Transverse colon (tissue), 4 donors: Measurements from ENCODE around the gene ATXN10. TPM values are rescaled to one million over a fixed set of nuclear protein-coding genes. Genes with fewer than 3 reads are reported as not detected.

Experiments used
- DNase-seq: peaks from one replicate; pipeline ENCODE4 v3.0.0-alpha.2; 2019
- H3K27ac ChIP-seq, 4 donors: fragments of 200-600 bp; sonication (generic); 2 replicates each; pipeline ENCODE4 v1.5.1; 2016 to 2018; ENCODE audit warnings: inconsistent platforms in 4 of 4
- H3K27me3 ChIP-seq: fragments of 200-600 bp; sonication (generic); 2 replicates; pipeline ENCODE4 v1.5.1; 2017; ENCODE audit warnings: inconsistent platforms
- H3K36me3 ChIP-seq, 4 donors: fragments of 200-600 bp; sonication (generic); 2 replicates each; pipeline ENCODE4 v1.5.1; 2017 to 2019; ENCODE audit warnings: inconsistent platforms in 4 of 4
- H3K4me1 ChIP-seq, 4 donors: fragments of 200-600 bp; sonication (generic); 2 replicates each; pipeline ENCODE4 v1.5.1; 2017 to 2020; ENCODE audit warnings: inconsistent platforms in 4 of 4
- H3K4me3 ChIP-seq, 4 donors: fragments of 200-600 bp; sonication (generic); 1 replicate in 1 of 4; 2 replicates in 3 of 4; pipeline versions ENCODE4 v1.5.1 to v1.6.1; 2017 to 2019; ENCODE audit warnings: inconsistent platforms in 4 of 4
- H3K9me3 ChIP-seq, 2 donors: fragments of 200-600 bp; sonication (generic); 2 replicates each; pipeline ENCODE4 v1.5.1; 2017 to 2019; ENCODE audit warnings: inconsistent platforms in 2 of 2
- CTCF ChIP-seq, 5 experiments: fragments of 200-600 bp in 3 of 5; fragments of 450-650 bp in 2 of 5; sonication (generic) in 3 of 5; IDR thresholded peaks; 1 replicate in 2 of 5; 2 replicates in 3 of 5; pipeline ENCODE4 v1.5.1; 2016 to 2017; ENCODE audit warnings: antibody characterized with exemption in 5 of 5, inconsistent platforms in 3 of 5, mild to moderate bottlenecking in 2 of 5, moderate library complexity in 1 of 5
- EP300 ChIP-seq: sonication (generic); formaldehyde crosslinking; IDR thresholded peaks from one replicate; pipeline ENCODE4 v1.6.1; 2017; ENCODE audit warnings: antibody characterized with exemption, low read depth
- POLR2A ChIP-seq: fragments of 450-650 bp; IDR thresholded peaks from one replicate; pipeline ENCODE4 v1.6.1; 2016; ENCODE audit warnings: antibody characterized with exemption, mild to moderate bottlenecking, moderate library complexity
- POLR2AphosphoS5 ChIP-seq, 3 donors: sonication (generic); formaldehyde crosslinking; IDR thresholded peaks; one replicate each; pipeline ENCODE4 v1.6.1; 2016; ENCODE audit warnings: antibody characterized with exemption in 3 of 3
- WGBS, 2 donors: methylation state at CpG; one replicate each; pipeline ENCODE4 v1.1.5; 2018; ENCODE audit warnings: low coverage in 1 of 2; 5-methylcytosine and 5-hydroxymethylcytosine counted together
- in situ Hi-C, 4 donors: fragments of 200-750 bp; cut with MboI; loops; one replicate each; pipeline versions ENCODE4 v1.15.0 to v1.15.1; 2017; ENCODE audit warnings: low sequenced_read_pairs in 3 of 4, low pct_ligation_motif_present in 1 of 4, low pct_unique_long_range_greater_than_20kb in 1 of 4
- intact Hi-C: fragments of 100-400 bp; cut with DNase I; formaldehyde crosslinking; loops from one replicate; pipeline ENCODE4 v1.15.1; 2023; ENCODE audit warnings: low total_unique reads
- total RNA-seq, 4 donors: library from RNA; depleted of rRNA; stranded (reverse); fragments of >200 nt; gene quantifications; one replicate each; pipeline ENCODE4 v1.1.0, GENCODE V29; 2016

The ATXN10 gene
- total RNA-seq, 4 donors from 2014 or later: 27.3 to 88.3 (median 47.8) TPM

- intact Hi-C loops: no loop called here
- Histone ChIP-seq H3K4me3 (no peak overlapping the region), H3K27me3 (peaks cover 41% of the 10 kb centered on the region), H3K27ac (no peak overlapping the region), H3K9me3 (no peaks in the 10 kb centered on the region), H3K4me1 (peaks cover 0 to 12% (median 5%) of the 10 kb centered on the region in 4 donors), H3K36me3 (no peaks in the 10 kb centered on the region)
- in situ Hi-C loops: loop anchor here in 2 of 4 donors (10.0 kb wide), 2 partner anchors 66 to 344 kb away; no protein-coding TSS in a partner anchor
- WGBS, 2 donors: 72% methylated on average over 7 of the region's 7 CpGs; no CpG with 5 or more reads in 1 of the 2 donors
- no peak for DNase-seq
- TF ChIP-seq CTCF (IDR thresholded peaks at IDR 0.05) (no peak), EP300 (no peak), POLR2AphosphoS5 (IDR thresholded peaks at IDR 0.05) (no peak), POLR2A (no peak)
Observed at GRCh38 chr22:45640291-45640940, 31.2 kb upstream of the ATXN10 start.

GRCh38 chr22:45640941-45641621, 30.6 kb upstream of the ATXN10 start:
- no peaks in the 10 kb centered on the region for H3K9me3 ChIP-seq
- no peak overlapping the region for H3K4me3 ChIP-seq
- TF ChIP-seq EP300 (no peak), POLR2A (no peak), POLR2AphosphoS5 (IDR thresholded peaks at IDR 0.05) (no peak), CTCF (IDR thresholded peaks at IDR 0.05) (no peak)
- intact Hi-C loops: no loop called here
- 92% methylated on average over 19 of the region's 24 CpGs; no CpG with 5 or more reads in 1 of the 2 donors for WGBS, 2 donors
- DNase-seq: no peak
- H3K27ac ChIP-seq: no peak overlapping the region
- peaks cover 47% of the 10 kb centered on the region for H3K27me3 ChIP-seq
- in situ Hi-C loops: loop anchor here in 2 of 4 donors (10.0 kb wide), 2 partner anchors 66 to 344 kb away; no protein-coding TSS in a partner anchor
- H3K36me3 ChIP-seq: no peaks in the 10 kb centered on the region
- H3K4me1 ChIP-seq: peaks cover 0 to 18% (median 8%) of the 10 kb centered on the region in 4 donors

DNA sequence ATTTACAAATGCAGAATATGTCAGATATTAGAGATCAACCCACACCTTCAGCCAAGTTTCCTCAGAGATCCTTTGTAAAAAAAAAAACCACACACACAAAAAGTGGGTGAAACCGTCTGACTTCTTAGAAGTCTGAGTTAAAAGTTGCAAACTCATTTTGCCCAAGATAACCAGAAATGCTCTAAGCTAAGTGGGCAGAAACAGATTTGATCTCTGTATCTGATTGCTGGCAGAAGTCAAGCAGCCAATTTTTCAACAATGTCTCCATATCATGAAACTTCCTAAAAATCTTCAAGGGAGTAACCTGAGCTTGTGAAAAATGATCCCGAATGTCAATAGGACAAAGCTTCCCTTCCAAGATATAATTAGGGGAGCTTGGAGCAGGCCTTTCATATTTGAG, 28.6 kb upstream of the ATXN10 start:
- H3K4me1 ChIP-seq: peaks cover 0 to 18% (median 8%) of the 10 kb centered on the region in 4 donors
- H3K4me3 ChIP-seq: no peak overlapping the region
- no peak overlapping the region for H3K27ac ChIP-seq
- peaks cover 47% of the 10 kb centered on the region for H3K27me3 ChIP-seq
- TF ChIP-seq POLR2AphosphoS5 (IDR thresholded peaks at IDR 0.05) (no peak), EP300 (no peak), POLR2A (no peak), CTCF (IDR thresholded peaks at IDR 0.05) (no peak)
- in situ Hi-C loops: loop anchor here in 2 of 4 donors (10.0 kb wide), 2 partner anchors 68 to 342 kb away; no protein-coding TSS in a partner anchor
- DNase-seq: no peak
- H3K36me3 ChIP-seq: no peaks in the 10 kb centered on the region
- no peaks in the 10 kb centered on the region for H3K9me3 ChIP-seq
- WGBS, 2 donors: 53 to 57% methylated on average over 2 of the region's 2 CpGs
- intact Hi-C loops: no loop called here

DNA sequence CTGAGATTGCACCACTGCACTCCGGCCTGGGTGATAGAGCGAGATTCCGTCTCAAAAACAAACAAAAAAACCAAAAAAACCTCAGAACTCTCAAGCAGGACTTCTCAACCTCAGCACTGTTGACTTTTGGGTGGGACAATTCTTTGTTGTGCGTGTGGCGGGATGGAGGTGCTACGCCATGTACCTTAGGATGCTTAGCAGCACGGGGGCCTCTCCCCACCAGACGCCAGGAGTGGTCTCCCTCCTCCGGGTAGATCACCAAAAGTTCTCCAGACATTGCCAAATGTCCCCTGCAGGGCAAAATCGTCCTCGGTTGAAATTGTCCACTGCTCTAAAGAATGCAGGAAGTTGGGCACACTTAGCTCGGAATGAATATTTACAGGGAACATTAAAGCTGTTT, 26.9 kb upstream of the ATXN10 start:
- intact Hi-C loops (no loop called here), in situ Hi-C loops (loop anchor here in 3 of 4 donors (5.0 to 10.0 kb wide), 3 partner anchors 70 to 340 kb away; no protein-coding TSS in a partner anchor)
- TF ChIP-seq CTCF (IDR thresholded peaks at IDR 0.05) (no peak), EP300 (no peak), POLR2AphosphoS5 (IDR thresholded peaks at IDR 0.05) (no peak), POLR2A (no peak)
- H3K9me3 ChIP-seq: no peaks in the 10 kb centered on the region
- H3K27ac ChIP-seq: no peak overlapping the region
- no peak overlapping the region for H3K4me3 ChIP-seq
- no peaks in the 10 kb centered on the region for H3K36me3 ChIP-seq
- DNase-seq: no peak
- peaks cover 48% of the 10 kb centered on the region for H3K27me3 ChIP-seq
- 80 to 81% methylated on average over 3 to 12 of the region's 12 CpGs for WGBS, 2 donors
- peaks cover 0 to 9% (median 5%) of the 10 kb centered on the region in 4 donors for H3K4me1 ChIP-seq
